ENCODE measurements around the gene NTMT1.
A peak's percentile ranks its signal among the peaks of the same experiment; 100 is the strongest.
"Not testable (repeated sequence)": the region's sequence is repeated elsewhere in the genome, so short reads cannot be mapped to it uniquely, and the experiment has no call there.

The NTMT1 gene

GRCh38 chr9:129615407-129616285 is 10.3 kb upstream of the NTMT1 start:
- DNase-seq (ENCODE audit: low read depth in 2 of 2): no peak

GRCh38 chr9:129617167-129617566 is 8.8 kb upstream of the NTMT1 start:
- DNase-seq (ENCODE audit: low read depth in 2 of 2): no peak

- no peak for DNase-seq (ENCODE audit: low read depth in 2 of 2)
These were observed 5.9 kb upstream of the NTMT1 start for GRCh38 chr9:129619787-129620668.

- no peak for DNase-seq (ENCODE audit: low read depth in 2 of 2)
These were observed 5.2 kb upstream of the NTMT1 start, which contains the start of gene C9orf50 for GRCh38 chr9:129620669-129621295. Gene C9orf50 (minus strand): TSS chr9:129621101. CDS start chr9:129620574, 527 bp downstream.

GRCh38 chr9:129623331-129623730 is 2.6 kb upstream of the NTMT1 start:
- DNase-seq (ENCODE audit: low read depth in 2 of 2): no peak

- DNase-seq (ENCODE audit: low read depth in 2 of 2): peak; percentile 63 to 70
These were observed 1.7 kb upstream of the NTMT1 start for GRCh38 chr9:129624168-129624759.

GRCh38 chr9:129624947-129625346 is 1.0 kb upstream of the NTMT1 start:
- no peak for DNase-seq (ENCODE audit: low read depth in 2 of 2)

GRCh38 chr9:129626625-129627284 is 792 bp downstream of the NTMT1 start:
- DNase-seq (ENCODE audit: low read depth in 2 of 2): no peak

GRCh38 chr9:129627556-129628440 is 1.8 kb downstream of the NTMT1 start:
- no peak for DNase-seq (ENCODE audit: low read depth in 2 of 2)

- no peak for DNase-seq (ENCODE audit: low read depth in 2 of 2)
These were observed 2.7 kb downstream of the NTMT1 start for GRCh38 chr9:129628709-129629108.

GRCh38 chr9:129629251-129629820 is 3.4 kb downstream of the NTMT1 start:
- no peak for DNase-seq (ENCODE audit: low read depth in 2 of 2)

GRCh38 chr9:129630967-129631673 is 5.2 kb downstream of the NTMT1 start:
- DNase-seq (ENCODE audit: low read depth in 2 of 2): no peak

- no peak for DNase-seq (ENCODE audit: low read depth in 2 of 2)
These were observed 5.7 kb downstream of the NTMT1 start for GRCh38 chr9:129631674-129632129.

GRCh38 chr9:129632460-129632859 is 6.5 kb downstream of the NTMT1 start:
- DNase-seq (ENCODE audit: low read depth in 2 of 2): no peak

- DNase-seq (ENCODE audit: low read depth in 2 of 2): no peak
These were observed 7.2 kb downstream of the NTMT1 start for GRCh38 chr9:129633207-129633606.

GRCh38 chr9:129633848-129634247 is 7.9 kb downstream of the NTMT1 start:
- DNase-seq (ENCODE audit: low read depth in 2 of 2): no peak

- no peak for DNase-seq (ENCODE audit: low read depth in 2 of 2)
These were observed 9.4 kb downstream of the NTMT1 start for GRCh38 chr9:129635099-129636065.

GRCh38 chr9:129636343-129636742 is 10.4 kb downstream of the NTMT1 start:
- DNase-seq (ENCODE audit: low read depth in 2 of 2): not testable (repeated sequence)
